ENCODE data around the gene RASA4.
A peak's percentile ranks its signal among the peaks of the same experiment; 100 is the strongest.
"Not testable (repeated sequence)": the region's sequence is repeated elsewhere in the genome, so short reads cannot be mapped to it uniquely, and the experiment has no call there.

RASA4 gene

DNA sequence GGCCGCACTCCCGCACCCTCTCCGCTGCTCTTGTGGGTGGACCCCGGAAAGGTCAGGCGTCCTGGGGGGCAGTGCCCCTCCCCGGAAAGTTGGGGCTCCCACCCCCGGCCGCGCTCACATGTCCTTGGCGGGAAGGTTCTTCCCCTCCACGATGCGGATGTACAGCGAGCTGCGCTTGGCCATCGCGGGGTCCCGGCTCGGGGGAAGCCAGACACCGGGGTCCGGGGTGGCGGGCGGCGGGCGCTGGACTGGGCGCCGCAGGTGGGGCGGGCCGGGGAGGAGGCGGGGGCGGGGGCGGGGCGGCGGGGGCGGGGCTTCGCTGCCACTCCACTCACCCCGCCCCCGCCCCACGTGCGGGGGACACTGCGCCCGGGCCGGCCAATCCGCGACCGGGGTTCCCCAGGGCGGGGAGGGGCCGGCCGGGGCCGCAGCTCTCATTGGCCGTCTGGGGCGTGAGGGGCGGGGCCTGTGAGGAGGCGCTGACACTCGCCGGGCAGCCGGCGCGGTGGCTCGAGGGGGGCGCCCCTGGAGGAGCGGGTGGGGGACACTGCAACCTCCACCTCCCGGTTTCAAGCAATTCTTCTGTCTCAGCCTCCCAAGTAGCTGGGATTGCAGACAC is at the start of gene RASA4:
TSS of gene RASA4 (minus strand) at position 250 of the 619 bp plus-strand sequence. CDS start at position 183, 67 bp downstream.
- peak within 1 kb of the TSS; percentile 48 for H3K4me3 ChIP-seq (ENCODE audit: low read depth, low read length)
- peak; percentile 25 for DNase-seq (ENCODE audit: low read depth)

DNA sequence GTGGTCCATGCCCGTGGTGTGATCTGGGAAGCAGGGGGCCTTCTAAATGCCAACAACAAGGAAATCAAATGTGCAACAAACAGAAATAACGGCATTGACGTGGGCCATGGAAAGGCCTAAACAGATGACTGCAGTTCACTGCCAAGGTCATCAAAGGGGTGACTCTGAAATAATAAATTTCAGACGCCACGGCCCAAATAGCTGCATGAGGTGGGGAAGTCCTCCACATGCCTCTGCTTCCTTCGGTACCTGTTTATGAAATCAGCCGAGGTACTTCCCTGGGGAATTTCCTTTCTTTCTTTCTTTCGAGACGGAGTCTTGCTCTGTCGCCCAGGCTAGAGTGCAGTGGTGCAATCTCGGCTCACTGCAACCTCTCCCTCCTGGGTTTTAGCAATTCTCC is 48.2 kb upstream of the RASA4 start:
- H3K4me3 ChIP-seq (ENCODE audit: low read depth, low read length) = not testable (repeated sequence)

DNA sequence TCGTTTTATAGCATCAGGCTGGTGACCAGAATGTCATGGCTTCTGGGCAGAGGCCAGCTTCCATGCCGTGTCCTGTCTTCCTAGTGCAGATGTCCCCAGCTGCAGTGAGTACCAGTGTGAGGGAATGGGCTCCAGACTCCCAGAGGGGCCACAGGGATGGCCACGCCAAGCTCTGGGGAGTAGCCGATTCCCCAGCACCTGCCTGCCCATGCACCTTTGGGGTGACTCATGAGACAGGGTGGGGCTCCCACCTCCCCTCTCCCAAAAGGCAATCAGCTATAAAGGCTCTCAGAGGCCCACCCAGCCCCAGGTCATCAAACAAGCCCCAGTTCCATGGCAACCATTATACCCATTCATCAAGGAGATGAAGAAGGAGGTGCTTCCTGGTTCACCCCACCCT is 33.4 kb upstream of the RASA4 start, which contains the start of gene SPDYE2B:
TSS of gene SPDYE2B (plus strand) at position 396 of the 400 bp plus-strand sequence. CDS start 2,030 bp downstream, outside the sequence.
- H3K4me3 ChIP-seq (ENCODE audit: low read depth, low read length); DNase-seq (ENCODE audit: low read depth): not testable (repeated sequence)

More for the DNA sequence above, 48.2 kb upstream of the RASA4 start:
- DNase-seq (ENCODE audit: low read depth) = not testable (repeated sequence)

DNA sequence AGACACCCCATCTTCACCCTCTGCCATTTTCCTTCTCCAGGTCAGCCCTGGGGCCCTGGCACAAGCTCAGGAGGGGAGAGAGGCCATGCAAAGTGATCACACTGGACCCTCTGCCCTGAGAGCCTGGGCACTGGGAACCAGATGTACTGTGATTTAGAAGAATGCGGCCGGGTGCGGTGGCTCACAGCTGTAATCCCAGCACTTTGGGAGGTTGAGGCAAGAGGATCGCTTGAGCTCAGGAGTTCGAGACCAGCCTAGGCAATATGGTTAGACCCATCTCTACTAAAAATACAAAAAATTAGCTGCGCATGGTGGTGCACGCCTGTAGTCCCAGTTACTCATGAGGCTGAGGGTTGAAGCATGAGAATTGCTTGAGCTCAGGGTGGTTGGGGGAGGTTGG is 31.3 kb upstream of the RASA4 start:
- not testable (repeated sequence) for H3K4me3 ChIP-seq (ENCODE audit: low read depth, low read length); DNase-seq (ENCODE audit: low read depth)

DNA sequence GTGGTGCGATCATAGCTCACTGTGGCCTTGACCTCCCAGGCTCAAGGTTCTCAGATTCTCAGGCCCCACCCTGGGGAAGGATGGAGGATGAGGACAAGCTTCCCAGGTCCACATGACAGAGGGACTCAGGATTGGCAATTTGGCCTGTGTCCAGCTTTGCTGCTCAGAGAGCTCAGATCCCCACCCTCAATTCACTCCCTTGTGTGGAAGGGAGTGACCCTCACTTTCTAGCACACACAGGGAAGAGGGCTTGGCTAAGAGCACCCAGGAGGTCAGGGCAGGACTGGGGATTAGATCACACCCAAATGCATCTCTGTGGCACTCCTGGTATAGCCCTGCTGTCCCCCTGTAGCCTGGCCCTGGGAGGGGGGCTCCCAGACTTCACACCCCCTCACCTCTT is 26.8 kb upstream of the RASA4 start:
- not testable (repeated sequence) for DNase-seq (ENCODE audit: low read depth)

DNA sequence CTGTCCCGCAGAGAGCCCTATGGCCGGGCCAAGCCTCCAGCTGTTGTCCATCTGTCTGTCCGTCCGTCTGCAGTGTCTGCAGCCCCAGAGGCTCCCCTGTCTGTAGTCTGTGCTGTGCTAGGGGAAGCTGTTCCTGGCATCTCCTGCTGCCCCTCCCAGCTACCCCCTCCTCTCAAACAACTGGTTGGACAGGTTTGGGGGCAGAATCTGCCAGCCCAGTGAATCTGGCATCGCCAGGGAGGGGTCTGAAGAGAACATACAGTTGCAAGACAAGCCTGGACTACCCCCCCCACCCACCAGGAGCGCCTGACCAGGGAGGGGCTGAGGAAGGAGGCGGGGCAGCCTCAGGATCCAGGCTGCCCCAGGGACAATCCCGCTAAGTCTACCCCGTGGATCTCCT is 26.1 kb upstream of the RASA4 start, which contains the start of gene UPK3BL1:
TSS of gene UPK3BL1 (minus strand) at position 101 of the 400 bp plus-strand sequence. CDS start at position 51, 50 bp downstream.
- not testable (repeated sequence) for DNase-seq (ENCODE audit: low read depth); H3K4me3 ChIP-seq (ENCODE audit: low read depth, low read length)

More for the DNA sequence above, 26.8 kb upstream of the RASA4 start:
- H3K4me3 ChIP-seq (ENCODE audit: low read depth, low read length) = not testable (repeated sequence)

DNA sequence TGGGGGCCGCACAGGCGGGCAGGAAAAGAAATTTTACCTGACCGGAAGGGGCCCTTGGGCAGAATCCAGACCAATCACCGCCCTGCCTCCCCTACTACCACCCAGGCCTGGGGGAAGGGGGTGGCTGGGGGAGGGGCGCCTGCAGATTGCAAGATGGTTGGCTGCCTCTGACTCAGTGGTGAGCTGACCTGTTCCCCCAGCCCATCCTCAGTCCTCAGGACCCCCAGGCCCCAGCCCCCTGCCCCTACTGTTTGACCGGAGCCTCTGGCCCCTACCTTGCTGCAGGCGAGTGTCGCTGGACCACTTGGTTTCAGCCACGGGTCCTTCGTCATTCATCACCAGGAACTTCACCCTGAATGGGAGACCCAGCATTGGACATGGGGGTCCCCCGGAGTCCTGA is 22.3 kb upstream of the RASA4 start:
- not testable (repeated sequence) for H3K4me3 ChIP-seq (ENCODE audit: low read depth, low read length)
- peak; percentile 0 for DNase-seq (ENCODE audit: low read depth)

DNA sequence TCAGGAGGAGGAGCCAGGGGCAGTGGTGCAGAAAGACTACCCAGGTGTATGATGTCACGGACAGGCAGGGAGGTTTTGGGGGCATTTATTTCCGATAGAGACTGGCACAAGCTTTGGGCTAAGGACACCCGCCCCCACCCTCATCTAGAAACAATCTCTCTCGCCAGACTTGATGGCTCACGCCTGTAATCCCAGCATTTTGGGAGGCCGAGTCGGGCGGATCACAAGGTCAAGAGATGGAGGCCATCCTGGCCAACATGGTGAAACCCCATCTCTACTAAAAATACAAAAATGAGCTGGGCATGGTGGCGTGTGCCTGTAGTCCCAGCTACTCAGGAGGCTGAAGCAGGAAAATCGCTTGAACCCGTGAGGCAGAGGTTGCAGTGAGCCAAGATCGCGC is 20.4 kb upstream of the RASA4 start:
- H3K4me3 ChIP-seq (ENCODE audit: low read depth, low read length); DNase-seq (ENCODE audit: low read depth): not testable (repeated sequence)

DNA sequence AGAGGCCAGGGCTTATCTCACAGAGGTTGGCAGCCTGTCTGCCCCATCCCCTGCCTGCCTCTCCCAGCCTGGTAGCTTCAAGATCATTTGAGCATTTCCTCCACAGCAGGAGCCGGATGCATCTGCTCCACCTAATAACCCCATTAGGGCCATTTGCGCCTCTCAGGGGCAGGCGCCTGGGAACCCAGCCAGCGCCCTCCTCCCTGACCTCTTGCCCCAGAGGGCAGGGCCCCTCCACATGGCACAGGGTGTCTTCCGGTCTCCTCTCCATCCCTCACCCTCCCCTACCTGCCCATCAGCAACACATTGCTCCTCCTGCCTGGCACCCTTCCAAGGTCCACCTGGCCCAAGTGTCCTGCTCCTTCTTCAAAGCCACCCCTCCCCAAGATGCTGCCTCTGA is 18.8 kb upstream of the RASA4 start:
- DNase-seq (ENCODE audit: low read depth); H3K4me3 ChIP-seq (ENCODE audit: low read depth, low read length): not testable (repeated sequence)

DNA sequence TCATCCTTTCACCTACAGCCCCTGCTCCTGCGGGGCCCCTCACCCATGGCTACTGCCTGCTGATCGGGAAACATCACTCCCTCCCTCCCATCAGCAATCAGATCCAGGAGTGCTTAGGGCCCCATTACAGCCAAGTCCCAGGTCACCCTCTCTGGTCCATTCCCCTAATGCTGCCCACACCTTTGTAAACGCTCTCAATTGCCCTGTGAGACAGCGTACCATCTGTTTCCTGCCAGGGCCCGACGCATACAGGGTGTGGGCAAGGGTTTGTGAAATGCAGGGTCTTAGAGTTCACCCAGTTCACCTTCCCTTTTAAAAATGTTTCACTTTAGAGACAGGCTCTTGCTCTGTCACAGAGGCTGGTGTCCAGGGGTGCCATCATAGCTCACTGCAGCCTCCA is 17.7 kb upstream of the RASA4 start:
- H3K4me3 ChIP-seq (ENCODE audit: low read depth, low read length); DNase-seq (ENCODE audit: low read depth): not testable (repeated sequence)

DNA sequence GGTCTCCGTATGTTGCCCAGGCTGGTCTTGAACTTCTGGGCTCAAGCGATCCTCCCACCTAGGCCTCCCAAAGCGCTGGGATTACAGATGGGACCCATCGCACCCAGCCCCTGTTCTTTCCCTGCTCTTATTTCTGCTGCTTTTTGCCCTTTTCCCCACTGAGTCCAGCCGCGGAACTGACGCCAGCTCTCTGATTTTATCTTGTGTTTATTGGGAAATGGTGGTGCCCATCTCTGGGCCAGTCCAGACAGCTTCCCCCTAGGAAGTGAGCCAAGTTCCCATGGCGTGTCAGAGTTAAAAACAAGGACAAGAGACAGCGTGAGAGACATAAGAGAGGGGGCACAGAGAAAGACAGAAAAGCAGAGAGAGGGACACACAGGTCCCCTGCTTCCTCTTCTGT is 14.1 kb upstream of the RASA4 start:
- not testable (repeated sequence) for DNase-seq (ENCODE audit: low read depth)

DNA sequence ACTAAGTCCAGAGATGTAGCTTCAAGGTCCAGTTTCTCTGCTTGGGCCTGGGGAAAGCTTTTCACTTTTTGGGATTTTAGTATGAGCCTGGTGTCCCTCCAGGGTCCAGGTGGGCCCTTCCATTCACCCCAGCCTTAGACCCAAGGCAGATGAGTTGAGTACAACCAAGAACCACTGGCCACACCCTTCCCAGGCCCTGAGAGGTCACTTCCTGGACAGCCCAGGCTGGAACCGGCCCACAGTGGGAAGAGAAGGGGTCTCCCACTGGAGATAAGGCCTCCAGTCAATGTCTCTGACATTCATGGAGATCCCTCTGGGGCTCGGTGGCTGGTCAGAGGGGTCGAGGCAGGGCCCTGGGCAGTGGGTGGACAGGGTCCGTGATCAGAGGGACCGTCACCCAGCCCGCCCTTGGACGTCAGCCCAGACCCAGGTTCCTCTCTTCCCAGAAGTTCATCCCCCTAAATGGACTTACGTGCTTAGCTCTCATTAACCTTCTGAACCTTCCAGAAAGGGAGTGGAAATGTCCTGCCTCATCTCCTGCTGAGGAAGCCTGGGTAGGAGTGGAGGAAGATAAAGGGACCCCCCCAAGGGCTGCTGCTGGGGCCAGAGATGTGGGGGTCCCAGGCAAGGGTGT is 10.8 kb upstream of the RASA4 start:
- not testable (repeated sequence) for H3K4me3 ChIP-seq (ENCODE audit: low read depth, low read length); DNase-seq (ENCODE audit: low read depth)

More for the DNA sequence above, 14.1 kb upstream of the RASA4 start:
- not testable (repeated sequence) for H3K4me3 ChIP-seq (ENCODE audit: low read depth, low read length)

DNA sequence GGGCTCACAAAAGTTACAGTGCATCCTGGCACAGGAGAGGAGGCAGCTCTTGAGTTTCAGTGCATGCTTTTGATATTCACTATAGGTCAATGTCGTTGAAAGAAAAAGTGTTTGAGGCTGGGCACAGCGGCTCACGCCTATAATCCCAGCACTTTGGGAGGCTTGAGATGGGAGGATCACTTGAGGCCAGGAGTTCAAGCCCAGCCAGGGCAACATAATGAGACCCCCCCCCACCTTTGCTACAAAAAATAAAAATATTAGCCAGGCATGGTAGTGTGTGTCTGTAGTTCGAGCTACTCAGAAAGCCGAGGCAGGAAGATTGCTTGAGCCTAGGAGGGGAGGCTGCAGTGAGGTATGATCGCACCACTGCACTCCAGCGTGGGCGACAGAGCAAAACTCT is 1.6 kb upstream of the RASA4 start:
- not testable (repeated sequence) for DNase-seq (ENCODE audit: low read depth); H3K4me3 ChIP-seq (ENCODE audit: low read depth, low read length)

DNA sequence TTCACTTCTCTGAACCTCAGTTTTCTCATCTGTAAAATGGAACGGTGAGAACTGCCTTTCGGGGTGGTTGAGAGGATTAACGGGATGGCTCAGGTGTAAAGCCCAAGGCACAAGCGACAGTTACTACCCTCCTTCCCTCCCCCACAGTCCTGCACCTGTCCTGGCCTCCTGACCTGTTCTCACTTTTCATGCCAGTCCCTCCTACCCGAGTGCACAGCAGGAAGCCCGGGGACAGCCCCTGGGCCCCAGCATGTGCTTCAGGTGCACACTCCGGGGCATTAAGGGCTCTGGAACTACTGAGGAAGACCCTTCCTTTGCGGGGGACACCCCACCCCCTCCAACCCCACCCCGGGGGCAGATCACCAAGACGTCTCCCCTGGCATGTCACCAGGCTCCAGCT is 626 bp downstream of the RASA4 start:
- DNase-seq (ENCODE audit: low read depth); H3K4me3 ChIP-seq (ENCODE audit: low read depth, low read length): not testable (repeated sequence)

DNA sequence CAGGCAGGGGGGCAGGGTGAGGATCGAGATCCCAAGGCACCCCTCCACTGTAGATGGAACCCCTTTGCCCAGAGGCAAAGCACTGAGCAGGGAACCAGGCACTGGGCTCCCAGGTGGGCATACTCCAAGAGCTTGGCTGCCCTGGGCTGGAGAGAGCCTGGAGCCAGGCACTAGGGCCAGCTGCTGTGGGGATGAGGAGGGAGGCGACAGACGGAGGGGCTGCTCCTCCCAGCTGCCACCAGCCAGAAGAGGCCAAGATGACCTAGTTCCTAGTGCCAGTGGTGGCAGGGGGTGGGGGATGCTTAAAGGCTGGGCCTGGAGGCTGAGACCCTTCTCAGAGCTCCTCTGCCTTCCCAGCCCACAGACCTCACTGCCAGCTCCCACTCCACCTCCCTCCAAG is 1.7 kb downstream of the RASA4 start:
- H3K4me3 ChIP-seq (ENCODE audit: low read depth, low read length); DNase-seq (ENCODE audit: low read depth): not testable (repeated sequence)

DNA sequence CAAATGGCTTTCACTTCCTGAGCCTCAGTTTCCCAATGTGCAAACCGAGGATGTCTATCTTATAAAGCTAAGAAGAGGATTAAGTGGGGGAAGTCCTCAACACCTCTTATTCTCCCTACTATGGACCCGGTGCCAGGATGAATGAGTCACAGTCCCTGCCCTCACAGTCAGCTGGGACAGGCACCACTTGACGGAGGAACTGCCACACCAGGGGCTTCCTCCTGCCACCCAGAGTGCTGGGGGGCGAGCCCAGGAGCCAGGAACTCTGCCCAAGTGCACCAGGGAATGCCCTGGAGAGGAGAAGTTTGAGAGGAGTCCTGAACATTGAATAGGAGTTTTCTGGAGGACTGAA is 2.2 kb downstream of the RASA4 start:
- H3K4me3 ChIP-seq (ENCODE audit: low read depth, low read length); DNase-seq (ENCODE audit: low read depth): not testable (repeated sequence)

DNA sequence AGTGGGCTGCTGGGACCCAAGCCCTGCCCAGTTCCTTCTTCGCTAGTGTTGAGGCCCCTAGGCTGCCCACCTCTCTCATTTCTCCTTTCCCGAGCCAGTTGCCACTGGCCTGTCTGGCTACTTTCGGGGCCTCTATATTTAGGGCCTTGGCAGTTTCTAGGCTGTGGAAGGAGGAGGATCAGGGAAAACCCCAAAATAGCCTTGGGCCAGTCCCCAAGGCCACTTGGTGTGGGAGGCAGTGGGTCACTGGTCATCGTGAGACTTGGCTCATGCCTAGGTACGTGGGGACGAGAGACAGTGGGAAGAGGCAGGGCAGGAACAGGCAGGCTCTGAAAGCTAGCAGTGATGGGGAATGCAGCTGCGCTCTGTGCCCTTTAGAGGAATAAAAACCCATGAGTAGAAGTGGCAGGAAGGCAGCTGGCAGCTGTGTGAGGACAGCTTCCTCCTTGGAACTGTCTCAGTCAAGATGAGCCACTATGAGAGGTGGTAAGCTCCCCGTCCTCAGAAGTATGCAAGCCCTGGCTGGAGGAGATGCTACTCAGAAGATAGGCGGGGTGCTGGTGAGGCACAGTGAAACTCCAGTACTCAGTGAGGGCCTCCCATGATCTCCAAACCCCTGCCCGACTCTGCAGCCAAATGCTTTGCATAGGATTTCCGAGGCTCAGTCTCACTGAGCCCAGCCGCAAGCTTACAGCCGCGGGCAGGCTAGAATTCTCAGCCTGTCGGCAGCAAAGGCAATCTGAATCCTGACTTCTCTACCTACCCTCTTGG is 2.8 kb downstream of the RASA4 start:
- H3K4me3 ChIP-seq (ENCODE audit: low read depth, low read length); DNase-seq (ENCODE audit: low read depth): not testable (repeated sequence)

DNA sequence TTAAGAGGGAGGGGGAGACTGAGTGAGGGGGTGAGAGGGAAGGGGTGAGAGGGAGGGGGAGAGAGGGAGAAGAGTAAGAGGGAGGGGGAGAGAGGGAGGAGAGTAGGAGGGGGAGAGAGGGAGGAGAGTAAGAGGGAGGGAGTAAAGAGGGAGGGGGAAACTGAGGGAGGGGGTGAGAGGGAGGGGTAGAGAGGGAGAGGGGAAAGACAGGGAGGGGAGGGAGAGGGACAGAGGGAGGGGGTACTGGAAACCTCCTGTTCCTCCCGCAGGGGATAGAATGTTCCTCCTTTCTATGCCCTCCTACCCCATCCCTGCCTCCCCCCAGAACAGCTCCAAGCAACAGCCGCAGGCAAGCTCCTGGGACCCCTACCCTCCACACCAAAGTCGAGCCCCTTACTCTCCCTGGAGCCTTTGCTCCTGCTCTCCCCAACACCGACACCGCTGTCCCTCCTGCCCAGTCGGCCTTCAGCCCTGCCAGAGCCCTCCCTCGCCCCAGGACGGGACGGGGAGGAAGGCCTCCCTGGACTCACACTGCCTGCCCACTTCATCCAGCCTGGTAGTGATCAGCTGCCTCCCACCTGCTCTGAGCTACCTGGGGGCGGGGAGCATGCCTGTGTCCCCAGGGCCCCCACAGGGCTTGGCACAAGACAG is 4.8 kb downstream of the RASA4 start:
- peak; percentile 3 for DNase-seq (ENCODE audit: low read depth)
- peak overlapping the region; percentile 39 for H3K4me3 ChIP-seq (ENCODE audit: low read depth, low read length)

DNA sequence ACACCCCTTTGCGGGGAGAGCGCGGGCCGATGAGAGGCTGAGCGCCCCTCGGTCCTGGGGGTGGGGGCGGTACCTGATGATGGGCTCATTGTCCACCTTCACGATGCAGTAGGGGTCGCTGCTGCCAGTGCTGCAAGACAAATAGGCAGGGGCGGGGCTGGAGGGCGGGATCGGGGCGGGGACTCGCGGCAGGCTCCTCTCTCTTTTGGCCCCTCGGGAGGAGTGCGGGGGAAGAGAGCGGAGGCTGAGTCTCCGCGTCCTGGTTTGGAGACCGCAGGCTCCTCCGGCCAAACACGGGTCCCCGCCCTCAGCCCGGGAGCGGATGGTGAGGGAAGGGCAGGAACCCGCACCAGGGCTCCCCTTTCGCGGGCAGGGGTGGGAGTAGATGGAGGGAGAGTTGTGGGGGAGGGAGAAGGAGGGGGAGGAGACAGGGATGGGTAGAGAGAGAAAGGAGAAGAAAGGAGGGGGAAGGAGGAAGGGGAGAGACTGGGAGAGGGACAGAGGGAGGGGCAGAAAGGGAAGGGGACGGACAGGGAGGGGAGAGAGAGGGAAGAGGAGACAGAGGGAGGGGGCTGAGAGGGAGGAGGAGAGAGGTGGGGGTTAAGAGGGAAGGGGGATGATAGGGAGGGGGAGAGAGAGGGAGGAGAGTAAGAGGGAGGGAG is 5.4 kb downstream of the RASA4 start:
- DNase-seq (ENCODE audit: low read depth); H3K4me3 ChIP-seq (ENCODE audit: low read depth, low read length): not testable (repeated sequence)

Measured in GM12865 (cell line).